Measurements from ENCODE around the gene STPG2.
"Not testable (repeated sequence)": the region's sequence is repeated elsewhere in the genome, so short reads cannot be mapped to it uniquely, and the experiment has no call there.

STPG2 gene

GRCh38 chr4:97910005-97910404 is 233.3 kb downstream of the STPG2 start:
- TF ChIP-seq POLR2A (IDR thresholded peaks at IDR 0.05; ENCODE audit: extremely low read depth, insufficient read length) (no peak), CTCF (IDR thresholded peaks at IDR 0.05; ENCODE audit: low read depth, low read length) (peak; percentile 22), MYC (IDR thresholded peaks at IDR 0.05; ENCODE audit: low read depth, low read length) (no peak)
- TF ChIP-seq, protein P1, sequence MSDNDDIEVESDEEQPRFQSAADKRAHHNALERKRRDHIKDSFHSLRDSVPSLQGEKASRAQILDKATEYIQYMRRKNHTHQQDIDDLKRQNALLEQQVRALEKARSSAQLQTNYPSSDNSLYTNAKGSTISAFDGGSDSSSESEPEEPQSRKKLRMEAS (IDR thresholded peaks at IDR 0.05; ENCODE audit: low read depth, low read length), result no peak
- DNase-seq (ENCODE audit: low read depth), result peak; percentile 11
- H3K4me3 ChIP-seq (ENCODE audit: low read depth, low read length), result no peak overlapping the region

- H3K4me3 ChIP-seq (ENCODE audit: low read depth, low read length); DNase-seq (ENCODE audit: low read depth): not testable (repeated sequence)
Measured at GRCh38 chr4:97903436-97904189, 239.7 kb downstream of the STPG2 start.

- no peak overlapping the region for H3K4me3 ChIP-seq (ENCODE audit: low read depth, low read length)
- TF ChIP-seq MYC (IDR thresholded peaks at IDR 0.05; ENCODE audit: low read depth, low read length) (no peak), POLR2A (IDR thresholded peaks at IDR 0.05; ENCODE audit: extremely low read depth, insufficient read length) (no peak), CTCF (IDR thresholded peaks at IDR 0.05; ENCODE audit: low read depth, low read length) (no peak)
- TF ChIP-seq, protein P1 (IDR thresholded peaks at IDR 0.05; ENCODE audit: low read depth, low read length), result no peak
- DNase-seq (ENCODE audit: low read depth), result no peak
Measured at GRCh38 chr4:97900229-97900628, 243.0 kb downstream of the STPG2 start.

DNA sequence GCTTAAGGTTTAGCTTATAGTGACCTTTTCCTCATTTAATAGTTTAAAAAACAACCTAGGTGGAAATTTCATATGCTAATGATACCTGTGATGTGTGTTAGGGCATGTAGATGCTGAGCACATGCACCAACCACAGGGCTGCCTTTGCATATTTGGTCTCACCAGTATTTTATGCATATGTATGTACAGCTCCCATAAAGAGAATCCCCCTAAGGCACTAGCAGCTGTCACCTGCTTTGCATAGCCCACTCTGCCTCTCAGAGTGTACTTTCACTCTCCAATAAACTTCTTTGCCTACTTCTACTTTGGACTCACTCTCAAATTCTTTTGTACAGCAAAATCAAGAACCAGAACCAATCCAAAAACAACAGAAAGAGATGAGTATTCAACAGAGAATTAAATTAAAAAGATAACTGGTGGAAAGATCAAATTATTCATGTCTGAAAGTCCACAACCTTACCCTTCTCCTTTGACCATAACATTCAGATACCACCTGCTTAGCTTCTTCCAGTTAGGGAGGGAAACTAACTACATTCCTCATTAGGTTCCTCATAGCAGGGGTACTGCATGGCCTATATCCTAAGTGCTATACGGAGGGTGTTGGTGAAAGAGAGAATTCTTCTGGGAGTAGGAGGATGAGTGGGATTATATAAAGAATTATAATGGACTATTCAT is 250.5 kb downstream of the STPG2 start:
- no peak for DNase-seq (ENCODE audit: low read depth)
- H3K4me3 ChIP-seq (ENCODE audit: low read depth, low read length), result no peak overlapping the region
- TF ChIP-seq POLR2A (IDR thresholded peaks at IDR 0.05; ENCODE audit: extremely low read depth, insufficient read length), result no peak
- TF ChIP-seq CTCF (IDR thresholded peaks at IDR 0.05; ENCODE audit: low read depth, low read length), result no peak
- no peak for TF ChIP-seq MYC (IDR thresholded peaks at IDR 0.05; ENCODE audit: low read depth, low read length)
- TF ChIP-seq, protein P1 (IDR thresholded peaks at IDR 0.05; ENCODE audit: low read depth, low read length), result no peak

DNA sequence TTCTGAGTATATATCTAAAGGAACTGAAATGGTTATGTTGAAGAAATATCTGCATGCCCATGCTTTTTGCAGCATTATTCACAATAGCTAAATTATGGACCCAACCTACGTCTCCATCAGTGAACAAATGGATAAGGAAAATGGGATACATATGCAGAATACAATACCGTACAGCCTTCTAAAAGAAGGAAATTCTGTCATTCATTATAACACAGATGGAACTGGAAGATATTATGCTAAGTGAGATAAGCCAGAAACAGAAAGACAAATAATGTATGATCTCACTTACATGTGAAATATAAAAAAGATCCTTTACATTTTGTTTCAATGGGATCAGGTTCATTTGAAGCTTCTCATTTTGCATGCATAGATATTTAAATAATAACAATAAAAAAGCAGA is 263.3 kb downstream of the STPG2 start:
- no peak overlapping the region for H3K4me3 ChIP-seq (ENCODE audit: low read depth, low read length)
- TF ChIP-seq MYC (IDR thresholded peaks at IDR 0.05; ENCODE audit: low read depth, low read length), result no peak
- no peak for TF ChIP-seq CTCF (IDR thresholded peaks at IDR 0.05; ENCODE audit: low read depth, low read length)
- no peak for TF ChIP-seq POLR2A (IDR thresholded peaks at IDR 0.05; ENCODE audit: extremely low read depth, insufficient read length)
- TF ChIP-seq, protein P1 (IDR thresholded peaks at IDR 0.05; ENCODE audit: low read depth, low read length), result no peak
- DNase-seq (ENCODE audit: low read depth), result no peak

DNA sequence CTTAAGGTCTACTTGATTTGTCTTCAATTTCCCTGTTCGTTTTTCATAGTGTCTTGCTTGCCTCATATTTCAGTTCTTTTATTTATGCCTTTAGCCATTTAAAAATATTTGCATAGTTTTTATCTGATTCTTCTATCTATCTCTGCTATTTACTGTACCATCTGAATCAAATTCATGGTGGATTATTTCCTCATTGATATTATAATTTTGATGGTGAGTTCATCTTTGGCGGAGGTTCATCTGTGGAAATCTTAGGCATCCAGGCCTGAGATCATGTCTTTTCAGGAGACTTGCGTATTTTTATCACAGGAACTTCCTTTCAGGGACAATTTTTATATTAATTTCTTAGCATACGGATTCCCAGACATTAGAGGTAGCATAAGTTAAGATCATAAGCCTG is 275.2 kb downstream of the STPG2 start:
- TF ChIP-seq CTCF (IDR thresholded peaks at IDR 0.05; ENCODE audit: low read depth, low read length) (no peak), MYC (IDR thresholded peaks at IDR 0.05; ENCODE audit: low read depth, low read length) (no peak), POLR2A (IDR thresholded peaks at IDR 0.05; ENCODE audit: extremely low read depth, insufficient read length) (no peak)
- TF ChIP-seq, protein P1 (IDR thresholded peaks at IDR 0.05; ENCODE audit: low read depth, low read length), result no peak
- DNase-seq (ENCODE audit: low read depth), result no peak
- H3K4me3 ChIP-seq (ENCODE audit: low read depth, low read length), result no peak overlapping the region

Measured in NB4 (cell line).